Trophoblast cell (in vitro differentiated cells and primary cell): ENCODE results near the gene RAB22A.

Experiments used
- DNase-seq, 2 donors: peaks; one replicate each; pipeline ENCODE4 v3.0.0-alpha.2; 2016
- H2AFZ ChIP-seq: 2 replicates; pipeline ENCODE4 v1.6.1; 2013; ENCODE audit warnings: low read length, moderate library complexity, mild to moderate bottlenecking; ENCODE audit not compliant: insufficient read depth, poor library complexity
- H2AK5ac ChIP-seq: 2 replicates; pipeline ENCODE4 v1.6.1; 2013; ENCODE audit warnings: mild to moderate bottlenecking, low read length
- H2BK120ac ChIP-seq: 2 replicates; pipeline ENCODE4 v1.6.1; 2013; ENCODE audit warnings: low read length, mild to moderate bottlenecking, moderate library complexity; ENCODE audit not compliant: insufficient read depth, poor library complexity
- H2BK12ac ChIP-seq: 2 replicates; pipeline ENCODE4 v1.6.1; 2013; ENCODE audit warnings: mild to moderate bottlenecking, low read length, moderate library complexity
- H2BK5ac ChIP-seq: 2 replicates; pipeline ENCODE4 v1.6.1; 2013; ENCODE audit warnings: low read length, low read depth, moderate library complexity, mild to moderate bottlenecking; ENCODE audit not compliant: poor library complexity
- H3K14ac ChIP-seq: 2 replicates; pipeline ENCODE4 v1.6.1; 2013; ENCODE audit warnings: mild to moderate bottlenecking, low read length
- H3K18ac ChIP-seq: 2 replicates; pipeline ENCODE4 v1.6.1; 2013; ENCODE audit warnings: mild to moderate bottlenecking, low read length
- H3K23ac ChIP-seq: 2 replicates; pipeline ENCODE4 v1.6.1; 2013; ENCODE audit warnings: low read length
- H3K27ac ChIP-seq: 2 replicates; pipeline ENCODE4 v1.5.1; 2013; ENCODE audit warnings: low read depth, mild to moderate bottlenecking, inconsistent platforms, low read length, moderate library complexity
- H3K27me3 ChIP-seq: 2 replicates; pipeline ENCODE4 v1.6.1; 2013; ENCODE audit warnings: inconsistent platforms, mild to moderate bottlenecking, low read length, moderate library complexity; ENCODE audit not compliant: insufficient read depth
- H3K36me3 ChIP-seq, 2 experiments: 1 replicate in 1 of 2; 2 replicates in 1 of 2; pipeline ENCODE4 v1.6.1; 2013; ENCODE audit warnings: low read length in 2 of 2, mild to moderate bottlenecking in 2 of 2, moderate library complexity in 1 of 2; ENCODE audit not compliant: insufficient read depth in 2 of 2, control insufficient read depth in 1 of 2
- H3K4ac ChIP-seq: 2 replicates; pipeline ENCODE4 v1.6.1; 2013; ENCODE audit warnings: low read depth, mild to moderate bottlenecking, low read length, moderate library complexity
- H3K4me1 ChIP-seq, 2 experiments: 1 replicate in 1 of 2; 2 replicates in 1 of 2; pipeline ENCODE4 v1.6.1; 2013; ENCODE audit warnings: low read length in 2 of 2, mild to moderate bottlenecking in 2 of 2, moderate library complexity in 1 of 2; ENCODE audit not compliant: insufficient read depth in 2 of 2, control insufficient read depth in 1 of 2
- H3K4me2 ChIP-seq: 2 replicates; pipeline ENCODE4 v1.6.1; 2013; ENCODE audit warnings: inconsistent platforms, mild to moderate bottlenecking, low read length, moderate library complexity
- H3K4me3 ChIP-seq: 2 replicates; pipeline ENCODE4 v1.5.1; 2013; ENCODE audit warnings: mild to moderate bottlenecking, low read depth, low read length, inconsistent platforms
- H3K79me1 ChIP-seq: one replicate; pipeline ENCODE4 v1.6.1; 2013; ENCODE audit warnings: low read length
- H3K79me2 ChIP-seq: 2 replicates; pipeline ENCODE4 v1.6.1; 2013; ENCODE audit warnings: low read length, mild to moderate bottlenecking; ENCODE audit not compliant: control insufficient read depth, insufficient read depth, poor library complexity
- H3K9ac ChIP-seq: 2 replicates; pipeline ENCODE4 v1.6.1; 2013; ENCODE audit warnings: mild to moderate bottlenecking, low read length
- H3K9me3 ChIP-seq: 2 replicates; pipeline ENCODE4 v1.6.1; 2013; ENCODE audit warnings: low read depth, mild to moderate bottlenecking, control low read depth, inconsistent platforms, low read length; ENCODE audit not compliant: insufficient read depth
- H4K12ac ChIP-seq: 2 replicates; pipeline ENCODE4 v1.6.1; 2013; ENCODE audit warnings: low read depth, mild to moderate bottlenecking, low read length, moderate library complexity
- H4K8ac ChIP-seq: 2 replicates; pipeline ENCODE4 v1.6.1; 2013; ENCODE audit warnings: low read depth, mild to moderate bottlenecking, low read length, moderate library complexity
- H4K91ac ChIP-seq: one replicate; pipeline ENCODE4 v1.6.1; 2013; ENCODE audit warnings: low read depth, mild to moderate bottlenecking, low read length, moderate library complexity
- WGBS: extraction: QIAGEN DNeasy Blood & Tissue Kit; methylation state at CpG from one replicate; pipeline ENCODE4 v1.1.7; 2013; ENCODE audit warnings: missing lambda C conversion rate; ENCODE audit not compliant: insufficient read length, insufficient coverage; ENCODE audit errors: extremely low coverage; 5-methylcytosine and 5-hydroxymethylcytosine counted together

The RAB22A gene

DNA sequence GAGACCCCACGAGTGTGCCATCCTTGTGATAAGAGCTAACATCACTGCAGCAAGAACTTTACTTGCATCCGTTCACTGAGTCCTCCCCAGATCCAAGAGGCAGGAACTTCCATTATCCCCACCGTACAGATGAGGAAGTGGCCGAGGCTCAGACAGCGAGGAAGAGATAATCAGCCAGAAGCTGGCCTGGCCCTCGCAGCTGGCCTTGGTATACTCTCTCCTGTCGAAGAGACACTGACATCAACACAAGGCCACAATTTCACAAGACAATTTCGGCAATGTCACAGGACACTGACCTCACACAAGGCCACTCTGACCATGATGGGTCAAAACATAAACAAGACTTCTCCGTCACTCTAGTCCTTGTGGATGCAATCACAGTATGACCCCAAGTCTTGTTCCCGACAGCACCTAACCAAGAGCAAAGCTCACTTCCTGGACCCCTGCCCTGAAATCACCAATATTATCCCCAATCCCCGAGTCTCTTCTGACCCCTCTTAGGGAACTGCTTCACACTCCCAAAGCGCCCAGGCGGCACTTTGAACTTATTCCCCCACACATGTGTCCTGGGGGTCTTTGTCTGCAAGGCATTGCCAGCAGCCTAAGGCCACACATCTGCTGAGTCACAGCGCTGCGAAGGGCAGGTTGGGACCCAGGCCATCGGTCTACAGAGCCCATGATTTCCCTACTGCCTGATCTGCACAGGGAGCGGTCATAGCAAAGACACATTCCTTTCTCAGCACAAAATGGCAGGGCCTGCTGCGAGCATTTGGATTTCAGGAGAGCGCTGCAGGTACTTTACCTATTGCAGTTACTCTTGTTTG lies 64.7 kb downstream of the RAB22A start:
- Histone ChIP-seq H3K79me1 (no peaks in the 10 kb centered on the region), H3K4me1 (peaks cover 0 to 2% of the 10 kb centered on the region in 2 experiments), H2BK12ac (no peak overlapping the region), H3K9ac (no peak overlapping the region), H3K18ac (no peak overlapping the region), H3K4me2 (no peak overlapping the region), H4K12ac (no peak overlapping the region), H3K4ac (no peak overlapping the region), H3K36me3 (no peaks in the 10 kb centered on the region), H2AK5ac (no peak overlapping the region), H3K79me2 (no peaks in the 10 kb centered on the region), H4K8ac (no peak overlapping the region), H3K14ac (no peak overlapping the region), H3K23ac (no peak overlapping the region), H4K91ac (no peak overlapping the region), H2BK5ac (no peak overlapping the region), H3K4me3 (no peak overlapping the region), H2BK120ac (no peak overlapping the region), H3K9me3 (no peaks in the 10 kb centered on the region), H3K27ac (no peak overlapping the region), H2AFZ (no peak overlapping the region), H3K27me3 (no peaks in the 10 kb centered on the region)
- peak in 1 of 2 donors; percentile 28 for DNase-seq
- no CpG with 5 or more reads among the region's 19 CpGs for WGBS

DNA sequence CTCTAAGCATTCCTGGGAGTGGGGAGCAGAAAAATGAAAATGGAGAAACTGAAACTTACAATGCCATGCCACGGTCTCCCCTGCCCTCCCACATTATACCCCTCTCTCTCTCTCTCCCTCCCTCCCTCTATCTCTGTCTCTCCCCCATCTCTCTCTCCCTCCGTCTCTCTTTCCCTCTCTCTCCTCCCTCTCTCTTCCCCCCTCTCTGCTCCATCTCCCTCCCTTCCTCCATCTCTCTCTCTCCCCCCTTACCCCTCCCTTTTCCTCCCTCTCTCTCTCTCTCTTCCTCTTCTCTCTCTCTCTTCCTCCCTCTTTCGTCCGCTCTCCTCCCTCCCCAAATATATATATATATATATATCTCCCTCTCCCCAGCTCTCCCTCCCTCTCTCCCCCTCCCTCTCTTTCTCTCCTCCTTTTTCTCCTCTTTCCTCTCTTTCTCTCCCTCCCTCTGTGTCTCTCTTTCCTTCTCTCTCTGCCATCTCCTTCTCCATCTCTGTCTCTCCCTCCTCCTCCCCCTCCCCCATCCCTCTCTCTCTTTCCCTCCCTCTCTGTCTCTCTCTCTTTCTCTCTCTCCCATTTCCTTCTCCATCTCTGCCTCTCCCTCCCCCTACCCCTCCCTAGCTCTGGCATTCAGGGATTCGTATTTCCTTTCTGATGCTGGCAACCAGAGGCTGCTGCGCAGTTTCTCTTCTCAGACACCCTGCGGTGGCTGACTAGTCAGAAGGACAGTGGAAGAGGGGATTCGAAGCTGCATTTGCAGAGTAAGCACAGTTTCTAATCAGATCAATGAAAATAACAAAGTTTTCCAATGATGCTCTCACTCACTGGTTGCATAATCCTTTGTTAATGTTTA lies 65.6 kb downstream of the RAB22A start:
- Histone ChIP-seq H3K4me3 (no peak overlapping the region), H2AK5ac (no peak overlapping the region), H3K79me2 (no peaks in the 10 kb centered on the region), H2AFZ (no peak overlapping the region), H2BK120ac (no peak overlapping the region), H2BK5ac (no peak overlapping the region), H3K27ac (no peak overlapping the region), H4K8ac (no peak overlapping the region), H3K36me3 (no peaks in the 10 kb centered on the region), H3K4me2 (no peak overlapping the region), H3K18ac (no peak overlapping the region), H3K23ac (no peak overlapping the region), H2BK12ac (no peak overlapping the region), H3K4me1 (peaks cover 0 to 2% of the 10 kb centered on the region in 2 experiments), H3K9ac (no peak overlapping the region), H3K14ac (no peak overlapping the region), H4K91ac (no peak overlapping the region), H4K12ac (no peak overlapping the region), H3K27me3 (no peaks in the 10 kb centered on the region), H3K4ac (no peak overlapping the region), H3K79me1 (no peaks in the 10 kb centered on the region), H3K9me3 (no peaks in the 10 kb centered on the region)
- no peak for DNase-seq
- WGBS = 100% methylated on average over 2 of the region's 8 CpGs

DNA sequence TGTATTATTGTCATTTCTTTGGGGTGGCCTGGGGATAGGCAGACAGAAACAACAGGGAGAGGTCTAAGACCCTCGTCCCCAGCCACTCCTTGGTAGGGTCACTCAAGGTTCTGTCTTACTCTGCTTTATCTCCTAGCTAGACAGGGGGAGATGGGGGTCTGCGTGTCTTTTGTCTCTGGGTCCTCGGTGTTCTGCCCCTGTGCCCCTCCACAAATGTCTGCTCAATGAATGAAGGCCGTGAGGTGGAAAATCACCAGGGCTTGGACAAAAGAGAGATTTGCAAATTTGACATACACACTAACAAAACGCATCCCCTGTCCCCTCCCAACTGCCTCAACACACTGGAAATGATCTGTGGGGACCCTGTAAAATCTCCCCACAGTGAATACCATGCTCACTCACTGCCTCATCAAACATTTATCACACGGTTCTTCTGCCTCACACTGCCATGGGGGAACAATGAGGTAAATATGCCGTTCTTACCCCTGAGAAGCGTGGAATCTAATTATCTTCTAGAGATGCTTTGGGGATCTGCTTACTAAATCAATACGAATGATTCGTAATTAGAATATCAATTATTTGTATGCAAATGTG lies 66.3 kb downstream of the RAB22A start:
- H4K91ac ChIP-seq = no peak overlapping the region
- H3K79me1 ChIP-seq = no peaks in the 10 kb centered on the region
- no peak overlapping the region for H3K4me2 ChIP-seq
- no peak overlapping the region for H2BK12ac ChIP-seq
- no peak overlapping the region for H4K12ac ChIP-seq
- peaks cover 0 to 2% of the 10 kb centered on the region in 2 experiments for H3K4me1 ChIP-seq
- no peak overlapping the region for H2AFZ ChIP-seq
- no peak overlapping the region for H4K8ac ChIP-seq
- no peak overlapping the region for H3K23ac ChIP-seq
- no peak overlapping the region for H3K18ac ChIP-seq
- H2BK5ac ChIP-seq = no peak overlapping the region
- H3K4me3 ChIP-seq = no peak overlapping the region
- no peaks in the 10 kb centered on the region for H3K9me3 ChIP-seq
- H3K4ac ChIP-seq = no peak overlapping the region
- H2AK5ac ChIP-seq = no peak overlapping the region
- WGBS = no CpG with 5 or more reads among the region's 10 CpGs
- no peak overlapping the region for H3K9ac ChIP-seq
- DNase-seq = no peak
- no peak overlapping the region for H3K14ac ChIP-seq
- no peaks in the 10 kb centered on the region for H3K36me3 ChIP-seq
- no peaks in the 10 kb centered on the region for H3K27me3 ChIP-seq
- no peak overlapping the region for H3K27ac ChIP-seq
- H3K79me2 ChIP-seq = no peaks in the 10 kb centered on the region
- no peak overlapping the region for H2BK120ac ChIP-seq

GRCh38 chr20:58377017-58377416 lies 67.5 kb downstream of the RAB22A start:
- H2BK12ac ChIP-seq = no peak overlapping the region
- no peak overlapping the region for H3K4me2 ChIP-seq
- no peak overlapping the region for H3K4ac ChIP-seq
- WGBS = no CpG with 5 or more reads among the region's 1 CpG
- DNase-seq = no peak
- H4K8ac ChIP-seq = no peak overlapping the region
- no peak overlapping the region for H3K18ac ChIP-seq
- no peaks in the 10 kb centered on the region for H3K9me3 ChIP-seq
- H3K79me1 ChIP-seq = no peaks in the 10 kb centered on the region
- H4K12ac ChIP-seq = no peak overlapping the region
- no peak overlapping the region for H2AK5ac ChIP-seq
- no peaks in the 10 kb centered on the region for H3K36me3 ChIP-seq
- H2BK120ac ChIP-seq = no peak overlapping the region
- no peak overlapping the region for H2AFZ ChIP-seq
- no peaks in the 10 kb centered on the region for H3K27me3 ChIP-seq
- H3K14ac ChIP-seq = no peak overlapping the region
- H3K23ac ChIP-seq = no peak overlapping the region
- H3K27ac ChIP-seq = no peak overlapping the region
- H3K4me1 ChIP-seq = peaks cover 0 to 2% of the 10 kb centered on the region in 2 experiments
- H4K91ac ChIP-seq = no peak overlapping the region
- H3K9ac ChIP-seq = no peak overlapping the region
- H3K4me3 ChIP-seq = no peak overlapping the region
- H2BK5ac ChIP-seq = no peak overlapping the region
- H3K79me2 ChIP-seq = no peaks in the 10 kb centered on the region
